T-helper 2 cell treated with Interferon-gamma antibody and Interleukin-4, amounts not matched to agents 5 μg/mL and 100 μg/mL, for 36 hours (primary cell): Measurements from ENCODE around the gene CEP162.
"Not testable (repeated sequence)": the region's sequence is repeated elsewhere in the genome, so short reads cannot be mapped to it uniquely, and the experiment has no call there.

Source experiments
- DNase-seq: peaks from one replicate; pipeline ENCODE4 v3.0.0; 2021; ENCODE audit warnings: low spot score
- H3K27ac Mint-ChIP-seq: one replicate; pipeline ENCODE4 v1.8.0; 2021; ENCODE audit warnings: mild to moderate bottlenecking, mixed read lengths
- H3K27me3 Mint-ChIP-seq: one replicate; pipeline ENCODE4 v1.8.0; 2021; ENCODE audit warnings: low read depth, mixed read lengths
- H3K36me3 Mint-ChIP-seq: one replicate; pipeline ENCODE4 v1.8.0; 2021; ENCODE audit warnings: low read depth, mixed read lengths
- H3K4me1 Mint-ChIP-seq: one replicate; pipeline ENCODE4 v1.8.0; 2021; ENCODE audit warnings: low read depth, mixed read lengths
- H3K4me3 Mint-ChIP-seq: one replicate; pipeline ENCODE4 v1.8.0; 2022; ENCODE audit warnings: mild to moderate bottlenecking, moderate library complexity, mixed read lengths
- H3K9me3 Mint-ChIP-seq: one replicate; pipeline ENCODE4 v1.8.0; 2021; ENCODE audit warnings: mixed read lengths

The CEP162 gene

GRCh38 chr6:84213217-84213616, 14.2 kb downstream of the CEP162 start:
- Mint-ChIP-seq H3K4me1 (no peaks in the 10 kb centered on the region), H3K36me3 (peaks cover 2% of the 10 kb centered on the region), H3K27ac (no peak overlapping the region), H3K27me3 (no peaks in the 10 kb centered on the region), H3K4me3 (no peak overlapping the region), H3K9me3 (no peaks in the 10 kb centered on the region)
- no peak for DNase-seq

GRCh38 chr6:84204011-84204410, 23.4 kb downstream of the CEP162 start:
- no peaks in the 10 kb centered on the region for H3K27me3 Mint-ChIP-seq

GRCh38 chr6:84199987-84200386, 27.5 kb downstream of the CEP162 start:
- H3K9me3 Mint-ChIP-seq, H3K27me3 Mint-ChIP-seq, H3K4me1 Mint-ChIP-seq, DNase-seq, H3K27ac Mint-ChIP-seq, H3K4me3 Mint-ChIP-seq: not testable (repeated sequence)
- H3K36me3 Mint-ChIP-seq: peaks cover 14% of the 10 kb centered on the region

More at GRCh38 chr6:84204011-84204410, 23.4 kb downstream of the CEP162 start:
- no peaks in the 10 kb centered on the region for H3K4me1 Mint-ChIP-seq
- H3K4me3 Mint-ChIP-seq: no peak overlapping the region
- H3K27ac Mint-ChIP-seq: no peak overlapping the region
- H3K9me3 Mint-ChIP-seq: no peaks in the 10 kb centered on the region
- no peak for DNase-seq
- H3K36me3 Mint-ChIP-seq: peaks cover 15% of the 10 kb centered on the region

- Mint-ChIP-seq H3K36me3 (peaks cover 21% of the 10 kb centered on the region), H3K27ac (no peak overlapping the region), H3K9me3 (no peaks in the 10 kb centered on the region), H3K4me1 (no peaks in the 10 kb centered on the region), H3K4me3 (no peak overlapping the region), H3K27me3 (no peaks in the 10 kb centered on the region)
- no peak for DNase-seq
These were observed 29.7 kb downstream of the CEP162 start for GRCh38 chr6:84197708-84198107.

- H3K9me3 Mint-ChIP-seq: no peaks in the 10 kb centered on the region
- H3K4me3 Mint-ChIP-seq: no peak overlapping the region
- peaks cover 32% of the 10 kb centered on the region for H3K36me3 Mint-ChIP-seq
- no peak for DNase-seq
- H3K27me3 Mint-ChIP-seq: no peaks in the 10 kb centered on the region
- H3K27ac Mint-ChIP-seq: no peak overlapping the region
- H3K4me1 Mint-ChIP-seq: no peaks in the 10 kb centered on the region
These were observed 34.2 kb downstream of the CEP162 start for GRCh38 chr6:84193114-84193708.

GRCh38 chr6:84191802-84192201, 35.6 kb downstream of the CEP162 start:
- Mint-ChIP-seq H3K4me1 (no peaks in the 10 kb centered on the region), H3K36me3 (peaks cover 30% of the 10 kb centered on the region), H3K27me3 (no peaks in the 10 kb centered on the region), H3K4me3 (no peak overlapping the region), H3K27ac (no peak overlapping the region), H3K9me3 (no peaks in the 10 kb centered on the region)
- no peak for DNase-seq

- H3K9me3 Mint-ChIP-seq, DNase-seq, H3K27ac Mint-ChIP-seq, H3K4me3 Mint-ChIP-seq, H3K27me3 Mint-ChIP-seq, H3K4me1 Mint-ChIP-seq: not testable (repeated sequence)
- peaks cover 23% of the 10 kb centered on the region for H3K36me3 Mint-ChIP-seq
These were observed 38.1 kb downstream of the CEP162 start for GRCh38 chr6:84189356-84189755.

GRCh38 chr6:84183430-84183829, 44.0 kb downstream of the CEP162 start:
- Mint-ChIP-seq H3K27me3 (no peaks in the 10 kb centered on the region), H3K4me1 (peaks cover 2% of the 10 kb centered on the region), H3K4me3 (no peak overlapping the region), H3K9me3 (peaks cover 4% of the 10 kb centered on the region), H3K27ac (no peak overlapping the region), H3K36me3 (peaks cover 7% of the 10 kb centered on the region)
- DNase-seq: no peak

GRCh38 chr6:84182001-84182400, 45.4 kb downstream of the CEP162 start:
- Mint-ChIP-seq H3K27me3 (no peaks in the 10 kb centered on the region), H3K27ac (no peak overlapping the region), H3K9me3 (peaks cover 4% of the 10 kb centered on the region), H3K4me1 (peaks cover 2% of the 10 kb centered on the region), H3K36me3 (peaks cover 7% of the 10 kb centered on the region), H3K4me3 (no peak overlapping the region)
- DNase-seq: no peak

- Mint-ChIP-seq H3K9me3 (peaks cover 4% of the 10 kb centered on the region), H3K4me3 (no peak overlapping the region), H3K27ac (no peak overlapping the region), H3K4me1 (peaks cover 2% of the 10 kb centered on the region), H3K36me3 (peaks cover 12% of the 10 kb centered on the region), H3K27me3 (no peaks in the 10 kb centered on the region)
- DNase-seq: no peak
These were observed 50.2 kb downstream of the CEP162 start for GRCh38 chr6:84177241-84177640.

- no peaks in the 10 kb centered on the region for H3K9me3 Mint-ChIP-seq
- DNase-seq: no peak
- peaks cover 6% of the 10 kb centered on the region for H3K36me3 Mint-ChIP-seq
- no peaks in the 10 kb centered on the region for H3K27me3 Mint-ChIP-seq
- no peaks in the 10 kb centered on the region for H3K4me1 Mint-ChIP-seq
- H3K27ac Mint-ChIP-seq: no peak overlapping the region
- H3K4me3 Mint-ChIP-seq: no peak overlapping the region
These were observed 54.9 kb downstream of the CEP162 start for GRCh38 chr6:84172574-84172973.

- Mint-ChIP-seq H3K9me3 (no peaks in the 10 kb centered on the region), H3K27ac (no peak overlapping the region), H3K4me1 (no peaks in the 10 kb centered on the region), H3K27me3 (no peaks in the 10 kb centered on the region), H3K36me3 (peaks cover 6% of the 10 kb centered on the region), H3K4me3 (no peak overlapping the region)
- DNase-seq: no peak
These were observed 55.4 kb downstream of the CEP162 start for GRCh38 chr6:84172080-84172479.

GRCh38 chr6:84167457-84167856, 60.0 kb downstream of the CEP162 start:
- no peak overlapping the region for H3K4me3 Mint-ChIP-seq
- H3K36me3 Mint-ChIP-seq: no peaks in the 10 kb centered on the region

GRCh38 chr6:84166395-84166794, 61.0 kb downstream of the CEP162 start:
- DNase-seq: no peak
- H3K4me3 Mint-ChIP-seq: no peak overlapping the region
- no peaks in the 10 kb centered on the region for H3K27me3 Mint-ChIP-seq
- H3K27ac Mint-ChIP-seq: no peak overlapping the region
- no peaks in the 10 kb centered on the region for H3K4me1 Mint-ChIP-seq
- no peaks in the 10 kb centered on the region for H3K9me3 Mint-ChIP-seq
- no peaks in the 10 kb centered on the region for H3K36me3 Mint-ChIP-seq

More at GRCh38 chr6:84167457-84167856, 60.0 kb downstream of the CEP162 start:
- no peaks in the 10 kb centered on the region for H3K9me3 Mint-ChIP-seq
- H3K27ac Mint-ChIP-seq: no peak overlapping the region
- DNase-seq: no peak
- H3K4me1 Mint-ChIP-seq: no peaks in the 10 kb centered on the region
- no peaks in the 10 kb centered on the region for H3K27me3 Mint-ChIP-seq

- H3K4me3 Mint-ChIP-seq: not testable (repeated sequence)
These were observed 63.1 kb downstream of the CEP162 start for GRCh38 chr6:84164328-84164727.

More at GRCh38 chr6:84164328-84164727, 63.1 kb downstream of the CEP162 start:
- not testable (repeated sequence) for H3K9me3 Mint-ChIP-seq, H3K36me3 Mint-ChIP-seq, H3K27me3 Mint-ChIP-seq, DNase-seq, H3K4me1 Mint-ChIP-seq, H3K27ac Mint-ChIP-seq
